IMR-90 (cell line): ENCODE measurements around the gene MICU1. TPM values are rescaled to one million over a fixed set of nuclear protein-coding genes. Genes with fewer than 3 reads are reported as not detected.

Experiments used
- ATAC-seq: fragments of 200-7000 bp; cut with Tn5 transposase; 2 replicates; pipeline ENCODE4 v1.9.1; 2020; ENCODE audit warnings: low read depth, mild to moderate bottlenecking, moderate library complexity
- BruUV-seq: library from RNA; stranded (reverse); fragments of 400-500 nt; replicated peaks from 2 replicates; lab custom pipeline; 2021; lab: Mats Ljungman, UMichigan
- CTCF ChIA-PET: fragments of 300-600 bp; formaldehyde crosslinking; extraction: SDS; loops from one replicate; lab custom pipeline; 2021; ENCODE audit warnings: antibody characterized with exemption; lab: Yijun Ruan, JAX
- POLR2A ChIA-PET: fragments of 300-600 bp; sonication (Branson Sonifier 250); formaldehyde crosslinking; loops from one replicate; lab custom pipeline; 2022; ENCODE audit warnings: antibody characterized with exemption; ENCODE audit not compliant: unreplicated experiment; lab: Charles Lee
- DNase-seq: peaks from one replicate; pipeline ENCODE4 v3.0.0; 2013
- H2AFZ ChIP-seq: replicated peaks from 2 replicates; pipeline ENCODE3; 2013; ENCODE audit warnings: low read length, mild to moderate bottlenecking; ENCODE audit not compliant: poor library complexity
- H2AK5ac ChIP-seq: 2 replicates; pipeline ENCODE4 v1.6.1; 2013; ENCODE audit warnings: low read depth, low read length, inconsistent platforms
- H2AK9ac ChIP-seq: replicated peaks from 2 replicates; pipeline ENCODE3; 2013; ENCODE audit warnings: mild to moderate bottlenecking, low read depth, low read length, moderate library complexity; ENCODE audit not compliant: poor library complexity
- H2BK120ac ChIP-seq: 2 replicates; pipeline ENCODE4 v1.6.1; 2013; ENCODE audit warnings: low read depth, low read length, inconsistent platforms
- H2BK15ac ChIP-seq: 3 replicates; pipeline ENCODE4 v1.6.1; 2013; ENCODE audit warnings: low read depth, low read length, inconsistent platforms
- H2BK20ac ChIP-seq: 2 replicates; pipeline ENCODE4 v1.6.1; 2013; ENCODE audit warnings: low read depth, mild to moderate bottlenecking, inconsistent platforms, low read length, moderate library complexity
- H2BK5ac ChIP-seq: 2 replicates; pipeline ENCODE4 v1.6.1; 2013; ENCODE audit warnings: mild to moderate bottlenecking, low read depth, low read length, inconsistent platforms; ENCODE audit not compliant: poor library complexity, severe bottlenecking
- H3K14ac ChIP-seq: replicated peaks from 2 replicates; pipeline ENCODE4 v1.6.1; 2013; ENCODE audit warnings: low read depth, low read length, inconsistent platforms
- H3K18ac ChIP-seq: 2 replicates; pipeline ENCODE4 v1.6.1; 2013; ENCODE audit warnings: low read depth, low read length, control low read depth
- H3K23ac ChIP-seq: 2 replicates; pipeline ENCODE4 v1.6.1; 2013; ENCODE audit warnings: low read depth, low read length, inconsistent platforms
- H3K27ac ChIP-seq: 2 replicates; pipeline ENCODE4 v1.5.1; 2013; ENCODE audit warnings: mild to moderate bottlenecking, control low read depth, low read length; ENCODE audit not compliant: insufficient read depth
- H3K27me3 ChIP-seq: 2 replicates; pipeline ENCODE4 v1.6.1; 2013; ENCODE audit warnings: low read length; ENCODE audit not compliant: control insufficient read depth, insufficient read depth
- H3K36me3 ChIP-seq: 2 replicates; pipeline ENCODE4 v1.6.1; 2013; ENCODE audit warnings: low read length, mixed read lengths; ENCODE audit not compliant: control insufficient read depth, insufficient read depth
- H3K4ac ChIP-seq: 2 replicates; pipeline ENCODE4 v1.6.1; 2013; ENCODE audit warnings: low read depth, low read length, inconsistent platforms
- H3K4me1 ChIP-seq: 2 replicates; pipeline ENCODE4 v1.6.1; 2013; ENCODE audit warnings: low read length, mixed read lengths; ENCODE audit not compliant: control insufficient read depth, insufficient read depth
- H3K4me2 ChIP-seq: 2 replicates; pipeline ENCODE4 v1.6.1; 2013; ENCODE audit warnings: low read depth, mild to moderate bottlenecking, control low read depth, low read length, moderate library complexity
- H3K4me3 ChIP-seq: 2 replicates; pipeline ENCODE4 v1.5.1; 2013; ENCODE audit warnings: low read depth, mild to moderate bottlenecking, control low read depth, low read length, moderate library complexity; ENCODE audit not compliant: insufficient read depth
- H3K56ac ChIP-seq: 2 replicates; pipeline ENCODE4 v1.6.1; 2013; ENCODE audit warnings: low read length, inconsistent platforms; ENCODE audit not compliant: insufficient read depth; ENCODE audit errors: extremely low read depth
- H3K79me1 ChIP-seq, 2 experiments: 2 replicates each; pipeline ENCODE4 v1.6.1; 2013; ENCODE audit warnings: low read length in 2 of 2, inconsistent platforms in 1 of 2, low read depth in 1 of 2
- H3K9ac ChIP-seq: 2 replicates; pipeline ENCODE4 v1.6.1; 2013; ENCODE audit warnings: low read depth, low read length, control low read depth
- H3K9me1 ChIP-seq: 2 replicates; pipeline ENCODE4 v1.6.1; 2013; ENCODE audit warnings: low read length, inconsistent platforms; ENCODE audit not compliant: insufficient read depth
- H3K9me3 ChIP-seq: 2 replicates; pipeline ENCODE4 v1.6.1; 2013; ENCODE audit warnings: low read length; ENCODE audit not compliant: control insufficient read depth, insufficient read depth
- H4K20me1 ChIP-seq: 2 replicates; pipeline ENCODE4 v1.6.1; 2013; ENCODE audit warnings: low read length, inconsistent platforms; ENCODE audit not compliant: insufficient read depth
- H4K5ac ChIP-seq: 2 replicates; pipeline ENCODE4 v1.6.1; 2013; ENCODE audit warnings: mild to moderate bottlenecking, low read depth, low read length, control low read depth
- H4K8ac ChIP-seq, 2 experiments: 2 replicates each; pipeline ENCODE4 v1.6.1; 2013; ENCODE audit warnings: low read depth in 2 of 2, low read length in 2 of 2, control low read depth in 1 of 2, inconsistent platforms in 1 of 2
- H4K91ac ChIP-seq: 2 replicates; pipeline ENCODE4 v1.6.1; 2013; ENCODE audit warnings: low read depth, low read length, inconsistent platforms; ENCODE audit not compliant: insufficient read depth
- BHLHE40 ChIP-seq: fragments of 150-350 bp; IDR thresholded peaks from 2 replicates; pipeline ENCODE4 v1.6.1; 2016; ENCODE audit warnings: mild to moderate bottlenecking, low read depth, low read length
- RFX5 ChIP-seq: IDR thresholded peaks from 2 replicates; pipeline ENCODE4 v1.8.0; 2012; ENCODE audit warnings: low read depth, mild to moderate bottlenecking, low read length, moderate library complexity
- WGBS, 2 experiments: methylation state at CpG; one replicate each; pipeline versions ENCODE4 v1.1.5 to v1.1.7; 2013; ENCODE audit warnings: missing lambda C conversion rate in 2 of 2; ENCODE audit not compliant: insufficient read length in 1 of 2; ENCODE audit errors: extremely low coverage in 2 of 2; 5-methylcytosine and 5-hydroxymethylcytosine counted together
- dilution Hi-C: fragments of 300-500 bp; cut with HindIII; formaldehyde crosslinking; loops from one replicate; pipeline ENCODE4 v1.14.3; 2018; ENCODE audit warnings: low sequenced_read_pairs; ENCODE audit not compliant: unreplicated experiment
- in situ Hi-C: fragments of 300-500 bp; cut with MboI; formaldehyde crosslinking; loops from 3 replicates; pipeline ENCODE4 v1.14.3; 2019; ENCODE audit warnings: low sequenced_read_pairs, inconsistent platforms, mixed read lengths
- intact Hi-C: fragments of 100-400 bp; cut with micrococcal nuclease; formaldehyde crosslinking; loops from 2 replicates; pipeline ENCODE4 v1.10.0; 2022
- polyA plus RNA-seq, 3 experiments: library from polyadenylated mRNA; depleted of rRNA; stranded (reverse); fragments of >200 nt; gene quantifications; 2 replicates each; pipeline ENCODE4 v1.2.3, GENCODE V29; 2012; ENCODE audit warnings: low replicate concordance in 1 of 3
- total RNA-seq: library from RNA; depleted of rRNA; stranded (reverse); fragments of >200 nt; gene quantifications from 2 replicates; pipeline ENCODE4 v1.2.3, GENCODE V29; 2012

MICU1 gene
- total and polyA plus RNA-seq, 2 of the 4 experiments (the other 2 are of a cell fraction) = 43.6 to 44.7 TPM

GRCh38 chr10:72331575-72332422 is 294.1 kb downstream of the MICU1 start:
- dilution Hi-C loops (no loop called here), in situ Hi-C loops (loop anchor here (10.0 kb wide), 3 partner anchors 87 to 277 kb away; no protein-coding TSS in a partner anchor), intact Hi-C loops (loop anchor here (5.0 kb wide), 1 partner anchor 374 kb away; no protein-coding TSS in a partner anchor)
- Histone ChIP-seq H2AFZ (peak overlapping the region; percentile 49), H3K9ac (no peak overlapping the region), H3K56ac (no peak overlapping the region), H4K91ac (no peak overlapping the region), H3K36me3 (peaks cover 25% of the 10 kb centered on the region), H3K79me1 (peaks cover 0 to under 1% of the 10 kb centered on the region in 2 experiments; a peak in 1 of 4 replicates), H3K9me3 (no peaks in the 10 kb centered on the region), H3K4me1 (peaks cover 25% of the 10 kb centered on the region), H3K4me3 (no peak overlapping the region), H3K23ac (peak overlapping the region; percentile 45; the same call in 1 of the 2 replicates), H3K4me2 (no peak overlapping the region), H3K27me3 (no peaks in the 10 kb centered on the region), H3K14ac (0 out of 2 replicates have a peak overlapping the region, but pooled peaks have one; percentile 55), H4K20me1 (0 out of 2 replicates have a peak, but pooled peaks cover under 1% of the 10 kb centered on the region), H2BK5ac (no peak overlapping the region), H2BK20ac (no peak overlapping the region; the same call in 1 of the 2 replicates), H2BK15ac (no peak overlapping the region; the same call in 2 of the 3 replicates), H2AK9ac (peak overlapping the region; percentile 71), H3K9me1 (peaks cover 5% of the 10 kb centered on the region; the same call in 1 of the 2 replicates), H3K4ac (0 out of 2 replicates have a peak overlapping the region, but pooled peaks have one; percentile 41), H2BK120ac (no peak overlapping the region), H4K8ac (peak overlapping the region in 1 of 2 experiments; percentile 32; a peak in 1 of 4 replicates), H3K27ac (no peak overlapping the region), H3K18ac (no peak overlapping the region), H2AK5ac (peak overlapping the region; percentile 43; the same call in 1 of the 2 replicates), H4K5ac (no peak overlapping the region)
- no TSS peak for BruUV-seq
- WGBS, 2 experiments = 41% methylated on average over 18 of the region's 27 CpGs; no CpG with 5 or more reads in 1 of the 2 experiments
- POLR2A ChIA-PET = no interaction called here
- CTCF ChIA-PET = interaction anchor here (1.3 kb wide), 1 partner anchor 10 kb away, joined by 3 read pairs; no protein-coding TSS in a partner anchor
- TF ChIP-seq BHLHE40 (no peak), RFX5 (peak; percentile 67)
- ATAC-seq (peak; percentile 52), DNase-seq (peak; percentile 31)
